Stimulated activated CD4-positive, alpha-beta T cell treated with anti-CD3 and anti-CD28 coated beads, Interleukin-4, amount 100 ng/mL, for 24 hours (primary cell): ENCODE results near the gene PFN3.
"Not testable (repeated sequence)": the region's sequence is repeated elsewhere in the genome, so short reads cannot be mapped to it uniquely, and the experiment has no call there.

Experiments
- DNase-seq: peaks from one replicate; pipeline ENCODE4 v3.0.0-alpha.2; 2020

The PFN3 gene

GRCh38 chr5:177425196-177425800, 24.8 kb upstream of the PFN3 start:
- DNase-seq, result no peak

DNA sequence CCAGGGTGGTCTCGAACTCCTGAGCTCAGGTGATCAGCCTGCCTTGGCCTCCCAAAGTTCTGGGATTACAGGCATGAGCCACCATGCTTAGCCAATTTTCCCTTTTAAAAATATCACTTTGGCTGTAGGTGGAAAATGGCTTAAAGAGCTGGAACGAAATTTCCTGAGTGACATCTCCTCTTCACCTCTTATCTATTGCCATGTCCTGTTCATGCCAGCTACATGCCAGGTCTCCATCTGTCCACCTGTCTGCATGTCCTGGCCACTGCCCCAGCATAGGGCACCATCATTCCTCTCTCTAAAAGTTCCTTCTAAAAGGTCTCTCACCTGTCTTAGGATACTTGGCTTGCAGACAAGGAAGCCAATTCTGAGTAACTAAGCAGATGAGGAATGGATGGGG, 23.2 kb upstream of the PFN3 start:
- no peak for DNase-seq

DNA sequence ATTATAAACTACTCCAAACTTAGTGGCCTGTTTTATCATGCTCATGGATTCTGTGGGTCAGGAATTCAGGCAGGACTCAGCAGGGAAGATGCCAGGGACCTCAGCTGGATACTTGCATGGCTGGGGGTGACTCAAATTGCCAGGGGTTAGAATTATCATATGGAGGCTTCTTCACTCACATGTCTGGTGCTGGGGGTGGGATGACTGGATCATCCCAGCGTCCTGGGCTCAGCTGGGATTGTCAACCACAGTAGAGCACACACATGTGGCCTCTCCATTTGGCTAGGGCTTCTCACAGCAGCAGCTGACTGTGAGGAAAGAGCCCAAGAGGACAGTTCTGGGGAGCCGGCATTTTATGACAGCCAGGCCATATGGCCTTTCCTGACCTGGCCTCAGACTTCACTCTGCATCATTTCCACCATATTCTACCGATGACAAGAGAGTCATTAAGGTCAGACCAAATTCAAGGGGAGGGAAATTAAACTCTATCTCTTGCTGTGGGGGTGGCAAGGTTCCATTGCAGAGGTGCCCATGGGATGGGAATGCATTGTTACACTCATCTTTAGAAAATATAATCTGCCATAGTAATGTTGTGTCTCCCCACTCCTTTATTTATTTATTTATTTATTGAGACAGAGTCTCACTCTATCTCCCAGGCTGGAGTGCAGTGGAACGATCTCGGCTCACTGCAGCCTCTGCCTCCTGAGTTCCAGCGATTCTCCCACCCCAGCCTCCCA, 20.8 kb upstream of the PFN3 start:
- no peak for DNase-seq

GRCh38 chr5:177420472-177420871, 20.0 kb upstream of the PFN3 start:
- not testable (repeated sequence) for DNase-seq

DNA sequence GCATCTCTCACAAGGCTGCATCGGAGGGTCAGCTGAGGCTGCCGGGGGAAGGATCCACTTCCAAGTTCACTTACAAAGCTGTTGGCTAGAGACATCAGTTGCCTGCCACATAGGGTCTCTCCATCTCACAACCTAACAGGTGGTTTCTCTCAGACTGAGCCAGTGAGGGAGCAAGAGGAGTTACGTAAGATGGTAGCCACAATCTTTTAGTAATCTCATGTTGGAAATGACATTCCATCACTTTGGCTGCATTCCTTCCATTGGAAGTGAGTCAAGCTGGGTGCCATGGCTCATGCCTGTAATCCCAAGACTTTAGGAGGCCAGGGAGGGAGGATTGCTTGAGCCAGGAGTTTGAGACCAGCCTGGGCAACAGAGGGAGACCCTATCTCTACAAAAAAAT, 18.6 kb upstream of the PFN3 start:
- DNase-seq, result no peak

DNA sequence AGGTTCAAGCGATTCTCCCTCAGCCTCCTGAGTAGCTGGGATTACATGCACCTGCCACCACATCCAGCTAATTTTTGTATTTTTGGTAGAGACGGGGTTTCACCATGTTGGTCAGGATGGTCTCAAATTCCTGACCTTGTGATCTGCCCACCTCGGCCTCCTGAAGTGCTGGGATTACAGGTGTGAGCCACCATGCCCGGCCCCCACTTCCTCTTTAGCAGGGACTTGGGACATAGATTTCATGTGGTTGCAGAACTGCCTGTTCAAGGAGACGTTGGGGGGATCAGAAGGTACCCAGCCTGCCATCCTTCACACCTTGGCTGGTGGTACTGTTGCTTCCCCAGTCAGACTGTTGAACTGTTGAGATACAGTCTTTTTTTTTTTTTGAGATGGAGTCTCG, 16.6 kb upstream of the PFN3 start:
- DNase-seq, result not testable (repeated sequence)

DNA sequence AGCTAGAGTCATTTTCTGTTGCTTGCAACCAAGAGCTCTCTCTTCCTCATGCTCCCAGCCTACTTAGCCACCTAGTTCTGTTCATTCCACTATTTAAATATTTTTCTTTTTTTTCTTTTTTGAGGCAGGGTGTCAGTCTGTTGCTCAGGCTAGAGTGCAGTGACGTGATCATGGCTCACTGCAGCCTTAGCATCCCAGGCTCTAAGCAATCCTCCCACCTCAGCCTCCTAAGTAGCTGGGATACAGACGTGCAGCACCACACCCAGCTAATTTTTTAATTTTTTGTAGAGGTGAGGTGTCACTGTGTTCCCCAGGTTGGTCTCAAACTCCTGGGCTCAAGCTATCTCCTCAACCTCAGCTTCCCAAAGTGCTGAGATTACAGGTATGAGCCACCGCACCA, 14.0 kb upstream of the PFN3 start:
- DNase-seq, result no peak

GRCh38 chr5:177412603-177413233, 12.3 kb upstream of the PFN3 start:
- no peak for DNase-seq

DNA sequence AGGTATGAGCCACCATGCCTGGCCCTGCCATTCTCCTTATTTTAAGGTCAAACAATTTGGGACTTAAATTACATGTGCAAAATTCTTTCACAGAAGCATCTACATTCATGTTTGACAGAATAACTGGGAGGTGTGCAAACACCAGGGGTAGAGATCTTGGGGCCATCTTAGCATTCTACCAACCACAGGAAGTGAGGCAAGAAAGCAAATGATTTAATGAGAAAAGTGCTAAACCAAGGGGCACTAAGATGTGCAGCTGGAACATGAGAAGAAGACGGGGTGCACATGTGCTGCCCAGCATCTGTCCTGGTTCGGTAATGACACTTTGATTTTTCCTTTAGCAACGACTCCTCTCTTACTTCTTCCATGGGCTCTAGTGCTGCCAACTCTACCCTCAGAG, 10.1 kb upstream of the PFN3 start:
- DNase-seq, result no peak

DNA sequence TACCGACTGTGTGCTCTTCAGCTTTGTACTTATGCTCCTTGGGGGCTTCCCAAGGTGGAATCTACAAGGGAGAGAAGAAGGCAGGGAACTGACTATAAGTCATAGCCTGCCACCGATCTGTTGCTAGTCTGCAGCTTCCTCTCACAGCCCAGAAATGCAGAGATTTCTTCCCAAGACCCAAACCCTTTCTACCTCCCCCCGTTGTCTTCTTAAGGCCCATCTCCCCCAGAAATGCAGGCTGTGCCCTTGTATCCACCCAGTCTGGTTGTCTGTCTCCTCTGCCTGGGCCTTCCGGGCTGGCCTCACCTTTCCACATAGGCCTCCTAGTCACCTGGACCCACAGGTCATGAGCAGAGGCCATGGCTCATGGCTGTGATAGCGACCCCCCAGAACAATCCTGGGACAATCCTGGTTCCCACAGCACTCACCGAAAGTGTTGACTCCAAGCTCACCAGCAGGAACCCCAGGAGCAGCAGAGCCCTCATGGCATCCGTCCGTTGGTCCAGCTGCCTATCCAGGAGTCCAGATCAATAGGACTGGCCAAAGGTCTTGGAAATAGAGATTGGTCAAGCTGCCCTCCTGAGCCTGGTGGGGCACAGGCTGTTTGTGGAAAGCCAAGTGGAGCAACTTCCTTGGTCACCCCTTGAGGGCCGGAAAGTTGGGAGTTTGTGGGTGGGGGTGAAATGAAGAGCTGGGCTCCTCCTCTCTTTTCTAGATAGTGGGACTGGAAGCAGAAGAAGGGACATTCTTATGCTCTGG, 8.8 kb upstream of the PFN3 start, which contains the start of gene F12:
F12 (minus strand) TSS at position 522 of the 759 bp plus-strand sequence; CDS start at position 485, 37 bp downstream.
- no peak for DNase-seq

- DNase-seq, result no peak
These were observed 5.3 kb upstream of the PFN3 start for GRCh38 chr5:177405805-177406204.

- DNase-seq, result no peak
These were observed 4.9 kb upstream of the PFN3 start for GRCh38 chr5:177405312-177405711.

DNA sequence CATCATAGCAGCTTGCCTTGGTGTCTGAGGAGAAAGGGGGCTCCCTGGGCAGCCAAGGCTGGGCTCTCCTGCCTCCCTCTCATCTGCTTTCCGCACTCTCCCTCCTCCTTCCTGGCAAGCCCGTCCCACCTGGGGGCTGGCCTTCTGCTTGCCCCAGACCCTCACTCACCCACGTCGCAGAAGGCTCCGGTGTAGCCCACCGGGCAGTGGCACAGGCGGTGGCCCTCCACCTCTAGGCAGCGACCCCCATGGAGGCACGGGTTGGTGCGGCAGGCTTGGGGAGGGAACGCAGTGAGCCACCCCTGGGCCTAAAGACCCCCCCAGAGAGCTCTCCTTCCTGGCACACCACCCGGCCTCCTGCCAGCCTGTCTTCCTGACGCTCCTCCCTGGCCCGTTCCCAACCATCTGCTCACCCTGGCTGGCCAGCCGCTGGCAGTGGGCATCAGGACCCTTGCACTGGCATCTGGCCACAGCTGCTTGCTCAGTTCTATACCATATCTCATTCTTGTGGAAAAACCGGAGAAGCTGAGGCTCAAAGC, 4.2 kb upstream of the PFN3 start:
- no peak for DNase-seq

GRCh38 chr5:177403792-177404640, 3.6 kb upstream of the PFN3 start:
- DNase-seq, result peak; percentile 86

- DNase-seq, result peak; percentile 45
These were observed 2.8 kb upstream of the PFN3 start for GRCh38 chr5:177403102-177403791.

DNA sequence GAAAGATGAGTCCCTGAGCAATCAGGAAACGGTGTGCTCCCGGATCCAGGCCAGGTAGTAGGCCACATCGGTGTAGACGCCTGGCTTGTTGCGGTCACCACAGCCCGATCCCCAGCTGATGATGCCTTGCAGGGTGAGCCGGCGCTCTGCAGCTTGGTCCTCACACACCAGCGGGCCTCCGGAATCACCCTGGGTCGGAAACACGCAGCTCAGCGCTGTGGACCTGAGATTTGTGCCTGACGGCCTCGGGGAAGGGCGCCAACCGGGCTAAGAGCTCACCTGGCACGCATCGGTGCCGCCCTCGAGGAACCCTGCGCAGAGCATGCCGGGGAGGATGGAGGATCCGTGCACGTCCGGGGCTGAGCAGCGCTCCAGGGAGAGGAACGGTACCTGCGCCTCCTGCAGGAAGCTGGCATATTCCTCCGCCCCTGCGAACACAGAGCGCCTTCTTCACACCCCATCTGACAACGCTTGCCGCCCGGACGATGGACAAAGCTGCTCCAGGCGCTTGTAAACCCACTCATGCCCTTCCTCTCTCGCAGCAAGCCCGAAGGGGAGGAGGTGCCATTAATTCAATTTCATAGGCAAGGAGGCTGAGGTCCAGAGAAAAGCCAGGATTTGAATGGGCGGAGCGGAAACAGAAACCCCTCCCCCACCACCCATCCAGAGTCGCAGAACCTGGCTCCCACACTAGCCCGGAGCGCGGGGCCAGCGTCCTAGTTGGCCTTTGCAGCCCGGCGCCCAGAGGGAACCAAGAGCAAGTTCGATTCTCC, 2.0 kb upstream of the PFN3 start:
- DNase-seq, result peak; percentile 74

DNA sequence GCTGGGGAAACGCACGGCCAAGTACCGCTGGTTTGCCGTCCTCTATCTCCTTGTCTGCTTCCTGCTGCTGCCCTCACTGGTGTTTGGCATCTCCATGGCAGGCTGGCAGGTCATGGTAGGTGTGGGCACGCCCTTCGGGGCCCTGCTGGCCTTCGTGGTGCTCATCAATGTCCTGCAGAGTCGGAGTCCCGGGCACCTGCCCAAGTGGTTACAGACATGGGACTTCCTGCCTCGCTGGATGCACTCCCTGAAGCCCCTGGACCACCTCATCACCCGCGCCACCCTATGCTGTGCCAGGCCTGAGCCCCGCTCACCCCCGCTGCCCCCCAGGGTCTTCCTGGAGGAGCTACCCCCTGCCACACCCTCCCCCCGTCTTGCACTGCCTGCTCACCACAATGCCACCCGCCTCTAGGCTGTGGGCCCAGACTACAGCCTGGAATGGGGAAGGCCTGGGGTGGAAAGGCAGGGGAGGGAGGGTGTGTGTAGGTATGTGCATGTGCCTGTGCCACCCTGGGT, 2.5 kb downstream of the PFN3 start:
- DNase-seq, result no peak

DNA sequence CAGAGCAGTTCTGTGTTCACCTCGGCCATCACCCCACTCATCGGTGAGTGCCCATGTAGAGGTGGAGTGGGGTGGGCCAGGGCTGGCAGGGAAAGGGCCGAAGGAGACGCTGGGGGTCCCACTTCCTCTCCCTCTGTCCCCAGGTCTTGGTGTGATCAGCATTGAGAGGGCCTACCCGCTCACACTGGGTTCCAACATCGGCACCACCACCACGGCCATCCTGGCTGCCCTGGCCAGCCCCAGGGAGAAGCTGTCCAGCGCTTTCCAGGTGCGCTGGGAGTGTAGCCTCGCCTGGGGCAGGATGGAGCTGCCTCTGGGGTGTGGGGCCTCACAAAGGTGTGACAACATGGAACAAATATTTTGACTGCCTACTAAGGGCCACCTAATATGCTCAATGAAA, 3.7 kb downstream of the PFN3 start:
- DNase-seq, result no peak

DNA sequence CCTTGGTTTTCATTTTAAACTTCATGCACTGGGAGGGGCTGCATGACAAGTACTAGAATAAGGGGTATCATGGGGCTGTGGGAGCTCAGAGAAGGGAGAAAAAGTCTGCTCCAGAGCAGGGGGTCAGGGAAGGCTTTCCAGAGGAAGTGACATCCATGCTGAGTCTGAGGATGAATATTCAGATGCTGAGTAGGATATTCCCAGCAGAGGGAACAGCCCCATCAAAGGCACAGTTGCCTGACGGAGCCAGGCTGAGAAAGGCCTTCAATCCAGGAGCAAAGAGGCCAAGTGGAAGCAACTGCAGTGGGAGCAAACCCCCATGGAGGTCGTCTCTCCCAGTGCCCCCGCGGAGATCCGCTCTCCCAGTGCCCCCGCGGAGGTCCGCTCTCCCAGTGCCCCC, 4.4 kb downstream of the PFN3 start:
- DNase-seq, result no peak

GRCh38 chr5:177393990-177394389, 6.5 kb downstream of the PFN3 start:
- no peak for DNase-seq
